Pancreas (tissue), 10 donors: ENCODE measurements around the gene ETV4. TPM values are rescaled to one million over a fixed set of nuclear protein-coding genes. Genes with fewer than 3 reads are reported as not detected.

Experiments
- ATAC-seq, 4 donors: fragments of 200-7000 bp; cut with Tn5 transposase; one replicate each; pipeline versions ENCODE4 v1.8.0 to v1.9.1; 2020; ENCODE audit warnings: mild to moderate bottlenecking in 4 of 4, moderate library complexity in 4 of 4
- DNase-seq, 6 donors: peaks; one replicate each; pipeline ENCODE4 v3.0.0-alpha.2; 2020
- FAIRE-seq: peaks from 2 replicates; lab custom pipeline; 2012; peaks lifted over from hg19 to GRCh38; lab: Jason Lieb, UNC
- H3K27ac ChIP-seq, 4 donors: fragments of 200-600 bp; sonication (generic); 1 replicate in 3 of 4; 2 replicates in 1 of 4; pipeline versions ENCODE4 v1.5.0 to v1.8.0; 2020
- H3K27me3 ChIP-seq, 4 donors: fragments of 200-600 bp; one replicate each; pipeline ENCODE4 v1.8.0; 2021
- H3K36me3 ChIP-seq, 3 donors: fragments of 200-600 bp; sonication (generic) in 1 of 3; one replicate each; pipeline versions ENCODE4 v1.5.0 to v1.8.0; 2020 to 2021
- H3K4me1 ChIP-seq, 3 donors: fragments of 200-600 bp; one replicate each; pipeline ENCODE4 v1.8.0; 2021
- H3K4me3 ChIP-seq, 4 donors: fragments of 200-600 bp; sonication (generic) in 2 of 4; one replicate each; pipeline versions ENCODE4 v1.5.0 to v1.8.0; 2020 to 2021
- H3K9me3 ChIP-seq, 4 donors: fragments of 200-600 bp; one replicate each; pipeline ENCODE4 v1.8.0; 2021
- WGBS, 2 donors: extraction: QIAGEN DNeasy Blood & Tissue Kit; methylation state at CpG; one replicate each; pipeline ENCODE4 v1.1.7; 2013; 5-methylcytosine and 5-hydroxymethylcytosine counted together
- intact Hi-C, 3 donors: fragments of 100-400 bp; cut with DNase I; formaldehyde crosslinking; loops; one replicate each; pipeline versions ENCODE4 v1.11.1 to v1.14.2; 2022
- polyA plus RNA-seq, 2 donors: library from polyadenylated mRNA; stranded (reverse); fragments of 200-250 nt; gene quantifications; one replicate each; pipeline ENCODE4 v1.2.3, GENCODE V29; 2013
- total RNA-seq, 6 donors: library from RNA; stranded (reverse); fragmentation: NEBNext Ultra II Directional in 4 of 6; extraction: Animal tissue kit (Norgen Biotek cat#: 25700) in 4 of 6; gene quantifications; one replicate each; pipeline versions ENCODE4 v1.2.1 to v1.2.4, GENCODE V29; 2021 to 2023
- TF ChIP-seq, protein P1 (sequence below), 4 donors: fragments of 200-600 bp; sonication (generic) in 3 of 4; IDR thresholded peaks; one replicate each; pipeline versions ENCODE4 v1.5.0 to v1.8.0; 2021; ENCODE audit warnings: antibody characterized with exemption in 4 of 4
- donor health status: healthy with polysubstance abuse.
- donor health status: DM: no; HTN: no; CAD: no; lungs with moderate emphysema.
- donor health status: DM: no; HTN: no; CAD: no.
- donor health status: control.
- donor health status: control.
- donor health status: Bipolar disorder and iron deficiency.
- donor health status: DM: yes; HTN: yes; CAD: no.
- donor health status: DM: no; HTN: no; CAD: no.
- donor health status: DM: no; HTN: no; CAD: no.
- donor health status: DM: yes; HTN: yes; CAD: no.

ETV4 gene
- total and polyA plus RNA-seq, 8 donors = 1.7 to 16.4 (median 5.0) TPM

DNA sequence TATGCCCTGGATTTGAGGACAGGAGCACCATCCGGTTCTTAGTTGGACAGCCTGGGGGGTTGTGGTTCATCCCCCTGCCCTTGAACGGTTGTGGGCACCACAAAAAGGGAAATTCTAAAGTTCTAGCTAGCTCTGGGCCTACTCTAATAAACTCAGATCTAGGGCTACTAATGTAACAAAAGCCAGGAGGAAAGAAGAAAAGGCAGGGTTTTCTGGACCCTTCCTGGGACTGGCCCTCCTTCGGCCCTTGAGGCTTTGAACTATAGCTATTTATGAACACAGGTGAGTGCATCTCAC, 15.1 kb downstream of the ETV4 start:
- Histone ChIP-seq H3K4me3 (peak overlapping the region in 1 of 4 donors; percentile 23), H3K36me3 (no peaks in the 10 kb centered on the region), H3K27me3 (no peaks in the 10 kb centered on the region), H3K4me1 (peaks cover 0 to 19% (median 16%) of the 10 kb centered on the region in 3 donors), H3K9me3 (no peaks in the 10 kb centered on the region), H3K27ac (peak overlapping the region; percentile 58 to 85 (median 68))
- FAIRE-seq = no peak
- intact Hi-C loops = no loop called here
- DNase-seq = no peak
- TF ChIP-seq, protein P1, sequence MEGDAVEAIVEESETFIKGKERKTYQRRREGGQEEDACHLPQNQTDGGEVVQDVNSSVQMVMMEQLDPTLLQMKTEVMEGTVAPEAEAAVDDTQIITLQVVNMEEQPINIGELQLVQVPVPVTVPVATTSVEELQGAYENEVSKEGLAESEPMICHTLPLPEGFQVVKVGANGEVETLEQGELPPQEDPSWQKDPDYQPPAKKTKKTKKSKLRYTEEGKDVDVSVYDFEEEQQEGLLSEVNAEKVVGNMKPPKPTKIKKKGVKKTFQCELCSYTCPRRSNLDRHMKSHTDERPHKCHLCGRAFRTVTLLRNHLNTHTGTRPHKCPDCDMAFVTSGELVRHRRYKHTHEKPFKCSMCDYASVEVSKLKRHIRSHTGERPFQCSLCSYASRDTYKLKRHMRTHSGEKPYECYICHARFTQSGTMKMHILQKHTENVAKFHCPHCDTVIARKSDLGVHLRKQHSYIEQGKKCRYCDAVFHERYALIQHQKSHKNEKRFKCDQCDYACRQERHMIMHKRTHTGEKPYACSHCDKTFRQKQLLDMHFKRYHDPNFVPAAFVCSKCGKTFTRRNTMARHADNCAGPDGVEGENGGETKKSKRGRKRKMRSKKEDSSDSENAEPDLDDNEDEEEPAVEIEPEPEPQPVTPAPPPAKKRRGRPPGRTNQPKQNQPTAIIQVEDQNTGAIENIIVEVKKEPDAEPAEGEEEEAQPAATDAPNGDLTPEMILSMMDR (IDR thresholded peaks at IDR 0.05) = no peak
- peak in 1 of 4 donors; percentile 3 for ATAC-seq
- 20 to 23% methylated on average over 3 of the region's 3 CpGs for WGBS, 2 donors

DNA sequence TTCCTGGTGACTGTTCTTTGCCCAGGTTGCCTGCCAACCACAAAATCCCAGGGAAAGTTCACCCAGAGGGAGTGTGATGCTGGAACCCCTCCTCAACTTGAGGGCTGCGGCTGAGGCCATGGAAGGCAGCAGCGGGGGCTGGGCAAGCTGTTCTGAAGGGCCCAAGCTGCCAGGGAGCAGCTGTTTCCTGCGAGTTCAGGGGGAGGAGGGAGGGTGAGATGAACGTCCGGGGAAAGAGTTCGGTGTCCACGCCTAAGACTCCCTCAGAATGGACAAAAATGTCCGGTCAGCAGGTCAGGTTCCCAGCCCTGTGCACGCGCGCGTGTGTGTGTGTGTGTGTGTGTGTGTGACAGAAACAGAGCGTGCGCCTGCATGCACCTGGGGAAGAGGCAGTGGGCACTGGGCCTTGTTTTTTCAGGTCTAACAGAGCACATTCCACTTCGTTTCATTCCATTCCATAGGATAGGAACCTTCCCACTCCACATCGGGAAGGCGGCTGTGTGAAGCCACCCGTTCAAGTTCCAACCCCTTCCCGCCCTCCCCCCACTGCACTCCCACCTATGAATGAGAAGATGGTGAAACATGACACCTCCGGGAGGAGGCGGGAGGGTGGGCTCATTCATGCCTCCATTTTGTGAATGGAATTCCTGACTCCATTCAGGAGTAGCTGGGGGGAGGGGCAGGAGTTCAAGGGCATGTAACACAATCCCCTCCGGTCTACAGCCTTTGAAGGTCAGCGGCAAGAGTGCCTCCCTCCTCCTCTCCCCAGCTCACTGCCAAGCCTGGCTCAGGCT, 15.7 kb downstream of the ETV4 start:
- Histone ChIP-seq H3K9me3 (no peaks in the 10 kb centered on the region), H3K4me1 (peaks cover 0 to 19% (median 16%) of the 10 kb centered on the region in 3 donors), H3K36me3 (no peaks in the 10 kb centered on the region), H3K27me3 (no peaks in the 10 kb centered on the region), H3K4me3 (peak overlapping the region in 1 of 4 donors; percentile 23), H3K27ac (peak overlapping the region; percentile 58 to 85 (median 68))
- intact Hi-C loops = no loop called here
- peak; percentile 70 to 88 (median 82) for DNase-seq
- ATAC-seq = peak; percentile 75 to 83 (median 80)
- 6 to 8% methylated on average over 21 to 23 of the region's 23 CpGs for WGBS, 2 donors
- no peak for FAIRE-seq
- TF ChIP-seq, protein P1 (IDR thresholded peaks at IDR 0.05) = no peak

DNA sequence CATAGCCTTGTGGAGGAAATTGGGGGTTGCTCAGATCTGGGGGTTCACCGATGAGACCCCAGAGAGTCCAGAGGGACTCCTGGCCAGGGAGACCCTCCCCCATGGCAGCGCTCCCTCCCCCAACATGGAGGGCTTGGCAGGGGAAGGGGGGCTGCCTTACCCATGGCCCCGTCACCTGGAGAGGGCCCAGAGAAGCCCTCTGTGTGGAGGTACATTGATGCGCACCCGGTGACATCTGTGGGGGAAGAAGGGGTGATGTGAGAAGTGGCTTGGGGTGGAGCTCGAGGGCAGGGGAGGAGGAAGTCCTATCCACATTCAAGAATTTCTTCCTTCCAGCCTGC, 16.2 kb downstream of the ETV4 start:
- DNase-seq = peak in 1 of 6 donors; percentile 45
- peak in 2 of 4 donors; percentile 14 to 52 for ATAC-seq
- no peak overlapping the region for H3K4me3 ChIP-seq

DNA sequence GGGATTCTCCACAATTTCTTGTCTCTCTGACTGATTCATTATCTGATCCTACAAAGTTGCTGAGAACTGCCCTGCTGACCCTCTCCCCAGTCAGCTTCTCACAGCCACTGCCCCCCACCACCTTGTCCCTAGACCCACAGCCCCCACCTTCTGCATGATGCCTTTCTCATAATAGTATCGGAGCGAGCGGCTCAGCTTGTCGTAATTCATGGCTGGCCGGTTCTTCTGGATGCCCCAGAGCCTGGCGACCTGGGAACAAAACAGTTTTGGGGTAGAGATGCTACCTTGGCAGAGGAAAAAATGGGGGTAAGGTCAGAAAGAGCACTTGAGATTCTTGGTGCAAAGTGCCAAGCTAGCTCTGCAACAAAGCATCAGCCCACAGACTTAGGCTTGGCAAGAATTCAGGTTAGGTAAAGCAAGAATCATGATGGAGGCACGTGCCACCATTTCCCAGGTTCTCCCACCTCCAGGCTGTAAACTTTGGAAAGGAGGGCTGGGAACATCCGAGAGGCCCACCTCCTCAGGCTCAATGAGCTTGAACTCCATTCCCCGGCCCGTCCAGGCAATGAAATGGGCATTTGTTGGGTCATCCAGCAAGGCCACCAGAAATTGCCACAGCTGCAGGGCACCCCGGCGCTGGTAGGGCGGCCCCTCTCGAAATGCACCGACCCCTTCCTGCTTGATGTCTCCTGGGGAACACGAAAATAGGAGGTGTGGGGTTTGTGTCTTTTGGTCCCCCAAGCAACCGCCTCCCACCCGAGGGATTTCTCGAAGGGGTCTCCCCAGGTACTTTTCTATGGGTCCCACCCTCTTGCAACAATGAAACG, 16.9 kb downstream of the ETV4 start:
- intact Hi-C loops = no loop called here
- H3K9me3 ChIP-seq = no peaks in the 10 kb centered on the region
- peaks cover 0 to 19% (median 16%) of the 10 kb centered on the region in 3 donors for H3K4me1 ChIP-seq
- FAIRE-seq = no peak
- H3K36me3 ChIP-seq = peaks cover 0 to 8% (median 2%) of the 10 kb centered on the region in 3 donors
- 88 to 93% methylated on average over 20 of the region's 20 CpGs for WGBS, 2 donors
- H3K27ac ChIP-seq = peak overlapping the region in 3 of 4 donors; percentile 56 to 85 (median 73)
- H3K27me3 ChIP-seq = no peaks in the 10 kb centered on the region
- DNase-seq = no peak
- TF ChIP-seq, protein P1 (IDR thresholded peaks at IDR 0.05) = no peak
- ATAC-seq = no peak
- no peak overlapping the region for H3K4me3 ChIP-seq

More for the DNA sequence above, 16.2 kb downstream of the ETV4 start:
- 50 to 62% methylated on average over 6 of the region's 6 CpGs for WGBS, 2 donors
- FAIRE-seq = no peak
- H3K4me1 ChIP-seq = peaks cover 0 to 19% (median 16%) of the 10 kb centered on the region in 3 donors
- no peaks in the 10 kb centered on the region for H3K27me3 ChIP-seq
- intact Hi-C loops = no loop called here
- TF ChIP-seq, protein P1 (IDR thresholded peaks at IDR 0.05) = no peak
- no peaks in the 10 kb centered on the region for H3K9me3 ChIP-seq
- peaks cover 0 to under 1% (median 0%) of the 10 kb centered on the region in 3 donors for H3K36me3 ChIP-seq
- H3K27ac ChIP-seq = peak overlapping the region; percentile 58 to 85 (median 68)
